HG03139 (cell line): ENCODE data around the gene FAIM2.

Experiments used
- ATAC-seq: cut with Tn5 transposase; IDR thresholded peaks from one replicate; pipeline ENCODE4 v1.9.1; 2021; ENCODE audit not compliant: unreplicated experiment

Gene FAIM2

DNA sequence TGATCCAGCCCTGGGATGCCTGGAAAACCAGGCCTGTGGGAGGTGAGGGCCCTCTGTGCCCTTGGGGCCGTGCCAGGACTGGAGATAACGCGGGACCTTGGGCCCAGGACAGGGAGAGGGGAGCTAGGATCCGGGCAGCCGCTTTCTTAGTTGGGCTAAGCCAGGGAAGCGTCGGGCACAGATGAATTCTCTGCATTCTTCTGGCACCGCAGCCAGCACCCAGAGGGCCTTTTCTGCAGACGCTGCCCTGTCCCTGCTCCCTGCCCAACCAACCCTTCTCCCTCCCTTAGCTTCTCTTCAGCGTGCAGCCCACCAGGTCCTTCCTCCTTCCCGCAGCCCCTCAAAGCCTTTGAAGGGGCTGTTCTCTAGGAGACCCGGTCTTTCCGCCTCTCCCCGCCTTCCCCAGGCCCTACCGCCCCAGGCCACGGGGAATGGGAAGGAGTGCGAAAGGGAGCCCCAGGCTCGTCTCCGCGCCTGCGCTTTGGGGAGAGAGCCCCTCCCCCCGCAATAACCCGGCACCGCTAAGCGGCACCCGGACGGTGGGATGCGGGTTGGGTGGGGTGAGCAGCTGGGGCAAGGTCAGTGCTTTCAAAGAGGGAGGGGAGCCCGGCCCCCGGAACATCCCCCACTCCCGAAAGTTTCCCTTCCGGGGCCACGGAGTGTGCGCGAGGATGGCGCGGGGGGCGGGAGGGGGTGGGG, 76.2 kb downstream of the FAIM2 start:
- no peak for ATAC-seq

DNA sequence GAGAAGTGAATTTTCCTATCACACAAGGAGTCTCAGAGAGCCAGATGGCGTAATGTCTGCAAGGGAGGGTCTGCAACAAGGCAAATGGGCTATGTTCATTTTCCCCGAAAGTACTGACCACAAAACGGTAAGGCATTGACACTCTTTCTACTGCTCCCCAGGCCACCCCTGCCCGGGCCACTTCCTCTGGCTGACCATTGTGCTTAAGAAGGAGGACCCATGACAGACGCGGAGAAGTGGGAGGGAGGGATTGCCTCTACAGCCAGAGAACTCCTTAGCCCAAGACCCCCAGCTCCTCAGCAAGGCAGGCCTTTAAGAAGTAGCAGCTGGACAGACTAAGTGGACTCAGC, 76.7 kb downstream of the FAIM2 start:
- ATAC-seq = no peak

DNA sequence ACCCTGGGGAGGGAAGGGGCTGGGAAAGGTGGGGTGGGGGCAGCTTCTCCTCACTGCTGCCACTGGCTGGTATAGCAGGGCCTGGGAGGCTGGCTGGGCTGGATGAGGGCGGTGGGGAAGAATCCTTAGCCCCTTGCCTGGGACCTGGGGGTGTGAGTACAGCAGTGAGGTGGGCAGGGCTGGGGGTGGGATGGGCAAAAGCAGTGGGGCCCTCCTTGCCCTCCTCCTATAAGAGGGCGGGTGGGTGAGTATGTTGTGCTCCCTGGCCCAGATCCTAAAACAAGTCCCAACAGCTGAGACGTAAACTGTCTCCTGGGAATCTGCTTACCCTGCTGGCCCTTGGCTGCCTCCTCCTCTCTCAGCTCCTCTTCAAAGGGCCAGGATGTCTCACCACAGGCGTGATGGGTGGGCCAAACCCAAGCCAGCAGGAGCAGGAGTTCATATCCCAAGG, 77.7 kb downstream of the FAIM2 start:
- ATAC-seq = no peak

- no peak for ATAC-seq
These were observed 78.2 kb downstream of the FAIM2 start for GRCh38 chr12:49825360-49825970.

DNA sequence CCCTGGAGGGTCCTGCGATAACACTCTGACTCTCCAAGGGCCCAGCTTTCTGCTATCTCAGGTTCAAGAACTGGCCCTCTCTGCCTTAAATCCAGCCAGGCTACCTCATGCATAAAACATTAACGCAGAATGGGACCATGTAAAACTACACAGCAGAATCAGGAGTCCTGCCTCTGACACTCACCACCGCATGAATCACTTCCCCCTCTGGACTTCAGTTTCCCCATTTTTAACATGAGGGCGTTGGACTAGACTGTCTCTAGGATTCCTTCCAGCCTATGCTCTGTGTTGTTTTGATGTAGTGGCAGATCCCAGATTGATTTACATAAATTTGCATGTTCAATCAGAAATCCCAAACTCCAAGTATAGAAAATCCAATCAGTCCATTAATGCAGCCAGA, 78.8 kb downstream of the FAIM2 start:
- no peak for ATAC-seq

GRCh38 chr12:49824416-49824815, 79.3 kb downstream of the FAIM2 start:
- no peak for ATAC-seq

GRCh38 chr12:49823951-49824350, 79.7 kb downstream of the FAIM2 start:
- ATAC-seq = no peak

GRCh38 chr12:49823350-49823749, 80.3 kb downstream of the FAIM2 start:
- no peak for ATAC-seq

- ATAC-seq = no peak
These were observed 82.1 kb downstream of the FAIM2 start for GRCh38 chr12:49821373-49822287.

GRCh38 chr12:49819786-49820185, 83.9 kb downstream of the FAIM2 start:
- no peak for ATAC-seq

DNA sequence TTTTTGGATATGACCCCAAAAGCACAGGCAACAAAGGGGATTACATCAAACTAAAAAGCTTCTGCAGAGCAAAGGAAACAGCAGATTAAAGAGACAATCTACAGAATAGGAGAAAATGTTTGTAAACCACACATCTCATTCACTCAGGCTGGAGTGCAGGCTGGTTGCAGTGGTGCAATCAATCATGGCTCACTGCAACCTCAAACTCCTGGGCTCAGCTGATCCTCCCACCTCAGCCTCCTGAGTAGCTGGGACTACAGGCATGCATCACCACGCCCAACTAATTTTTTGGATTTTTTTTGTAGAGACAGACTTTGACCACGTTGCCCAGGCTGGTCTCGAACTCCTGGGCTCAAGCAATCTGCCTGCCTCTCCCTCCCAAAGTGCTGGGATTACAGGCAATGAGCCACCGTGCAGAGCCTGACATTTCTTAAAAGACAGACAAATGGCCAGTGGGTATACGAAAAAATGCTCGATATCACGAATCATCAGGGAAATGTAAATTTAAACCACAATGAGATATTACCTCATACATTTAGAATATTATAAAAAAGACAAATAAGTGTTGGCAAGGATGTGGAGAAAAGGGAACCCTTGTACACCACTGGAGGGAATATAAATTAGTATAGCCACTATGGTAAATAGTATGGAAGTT, 85.3 kb downstream of the FAIM2 start:
- ATAC-seq = no peak
